GM19397 (cell line): ENCODE data around the gene METTL24.
"Not testable (repeated sequence)": the region's sequence is repeated elsewhere in the genome, so short reads cannot be mapped to it uniquely, and the experiment has no call there.

Experiments
- ATAC-seq: cut with Tn5 transposase; IDR thresholded peaks from one replicate; pipeline ENCODE4 v1.9.1; 2021; ENCODE audit warnings: mild to moderate bottlenecking, moderate library complexity; ENCODE audit not compliant: unreplicated experiment

Gene METTL24

DNA sequence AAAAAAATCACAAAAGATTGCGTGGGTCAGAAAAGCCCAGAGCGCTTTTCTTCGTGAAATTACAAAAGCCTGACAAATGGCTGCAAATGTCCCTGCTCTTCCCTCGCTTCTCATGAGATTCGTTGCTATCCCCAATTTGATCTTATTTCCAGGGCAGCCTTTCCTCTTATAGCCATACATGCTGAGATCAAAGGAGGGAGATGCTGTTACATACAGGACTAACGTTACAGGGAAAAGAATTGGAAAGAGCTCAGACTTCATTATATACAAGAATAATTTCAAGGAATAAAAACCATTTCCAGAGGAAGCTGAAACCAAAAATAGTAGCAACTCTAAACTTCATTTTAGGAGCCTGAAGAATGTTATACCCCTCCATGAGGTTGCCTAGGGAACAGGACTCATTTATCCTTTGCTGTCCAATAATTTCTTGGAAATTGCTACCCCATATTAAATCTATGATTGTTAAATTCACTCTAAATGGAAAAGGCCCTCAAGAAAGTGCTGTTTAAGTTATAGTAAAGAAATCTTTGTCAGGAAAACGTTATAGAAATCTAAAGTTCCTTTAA, 81.0 kb downstream of the METTL24 start:
- ATAC-seq: no peak

- not testable (repeated sequence) for ATAC-seq
Observed at GRCh38 chr6:110272781-110273180, 85.4 kb downstream of the METTL24 start.

- ATAC-seq: no peak
Observed at GRCh38 chr6:110271732-110272022, 86.5 kb downstream of the METTL24 start.

- no peak for ATAC-seq
Observed at GRCh38 chr6:110270165-110270564, 88.0 kb downstream of the METTL24 start.

DNA sequence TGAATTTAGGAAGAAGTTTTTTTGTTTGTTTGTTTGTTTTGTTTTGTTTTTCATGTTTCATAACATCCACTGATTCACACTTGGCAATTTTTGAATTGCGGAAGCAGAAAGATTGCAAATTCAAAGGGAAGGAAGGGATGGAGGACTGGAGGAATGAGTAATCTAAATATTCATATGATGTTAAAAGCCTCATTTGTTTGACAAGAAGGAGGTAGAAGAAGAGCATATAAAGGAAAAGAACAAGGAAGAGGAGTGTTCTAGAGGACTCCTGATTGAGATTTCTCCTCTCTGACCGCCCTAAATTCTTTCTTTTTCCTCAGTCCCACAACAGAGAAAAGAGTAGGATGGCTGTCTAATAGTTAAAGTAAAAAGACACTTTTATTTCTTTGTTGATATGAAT, 88.5 kb downstream of the METTL24 start:
- ATAC-seq: no peak

DNA sequence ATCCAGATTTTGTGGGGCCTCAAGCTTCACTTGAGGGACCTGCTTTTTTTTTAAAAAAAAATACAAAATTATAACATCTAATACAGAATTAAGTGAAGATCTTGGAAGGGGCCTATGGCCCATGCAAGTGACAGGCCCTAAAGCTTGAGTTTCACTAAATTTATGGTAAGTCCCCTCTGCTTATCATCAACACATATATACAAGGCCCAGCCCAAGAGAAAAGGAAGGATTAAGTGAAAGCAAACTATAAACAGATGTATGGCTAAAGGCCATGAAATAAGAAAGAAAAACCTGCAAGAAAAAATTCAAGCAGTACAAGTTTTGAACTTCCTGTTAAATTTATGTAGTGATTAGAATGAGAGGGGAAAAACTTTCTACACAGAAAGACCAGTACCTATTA, 91.2 kb downstream of the METTL24 start:
- no peak for ATAC-seq

DNA sequence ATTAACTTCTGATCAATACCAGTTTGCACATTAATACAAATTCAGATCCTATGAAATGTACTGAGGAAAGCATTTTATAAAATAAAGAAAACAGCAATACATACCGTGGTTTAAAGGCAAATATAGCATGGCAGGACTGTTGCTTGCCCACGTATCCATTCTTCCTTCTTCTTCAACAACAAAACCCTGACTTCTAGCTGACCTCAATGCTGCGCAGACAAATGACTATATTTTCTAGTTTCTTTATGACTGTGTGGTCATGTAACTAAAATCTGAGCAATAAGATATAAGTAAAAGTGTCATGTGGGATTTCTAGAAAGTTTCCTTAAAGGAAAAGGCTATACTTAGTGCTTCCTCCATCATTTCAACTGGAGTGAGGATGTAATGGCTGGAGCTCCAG, 92.9 kb downstream of the METTL24 start:
- ATAC-seq: no peak

DNA sequence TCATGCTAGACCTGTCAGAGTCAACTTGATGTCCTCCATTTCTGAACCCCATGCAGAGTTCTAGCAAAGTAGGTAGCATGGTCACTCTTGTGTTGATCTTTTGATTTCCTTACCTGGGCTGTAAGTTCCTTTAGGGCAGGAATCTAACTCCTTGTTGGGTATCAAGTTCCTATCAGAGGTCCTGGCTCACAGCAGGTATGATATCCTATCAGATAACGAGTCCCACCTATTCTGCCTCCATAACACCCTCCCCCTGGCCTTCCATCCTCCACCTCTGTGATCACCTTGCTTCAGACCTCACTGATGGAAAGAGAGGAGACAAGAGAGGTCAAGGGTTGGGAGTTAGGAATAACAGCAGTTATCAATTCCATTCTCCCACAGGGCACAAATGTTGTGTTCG, 101.8 kb downstream of the METTL24 start:
- ATAC-seq: no peak

DNA sequence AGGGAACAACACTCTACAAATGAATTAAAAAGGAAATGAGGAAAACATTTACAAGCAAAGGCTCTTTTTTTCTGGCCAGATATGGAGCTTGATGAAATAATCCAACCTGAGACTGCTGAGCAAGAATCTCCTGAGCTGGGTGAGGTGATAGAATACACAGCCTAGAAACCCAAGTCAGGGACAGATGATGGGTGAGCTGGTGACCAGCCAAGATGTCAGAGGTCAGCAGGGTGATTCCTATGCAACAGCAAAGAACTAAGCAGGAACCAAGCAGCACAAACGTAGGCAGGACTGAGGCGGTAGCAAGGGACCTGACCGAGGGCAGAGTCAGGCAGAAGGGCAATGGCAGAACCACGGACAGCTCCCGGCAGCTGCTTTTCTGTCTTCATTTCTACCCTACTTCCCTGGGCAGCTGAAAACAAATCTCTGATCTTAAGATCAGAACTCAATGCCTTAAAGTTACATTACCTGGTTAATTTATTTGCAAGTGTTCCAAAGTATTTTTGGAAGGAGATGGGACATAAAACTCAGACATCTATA, 102.9 kb downstream of the METTL24 start:
- ATAC-seq: no peak

DNA sequence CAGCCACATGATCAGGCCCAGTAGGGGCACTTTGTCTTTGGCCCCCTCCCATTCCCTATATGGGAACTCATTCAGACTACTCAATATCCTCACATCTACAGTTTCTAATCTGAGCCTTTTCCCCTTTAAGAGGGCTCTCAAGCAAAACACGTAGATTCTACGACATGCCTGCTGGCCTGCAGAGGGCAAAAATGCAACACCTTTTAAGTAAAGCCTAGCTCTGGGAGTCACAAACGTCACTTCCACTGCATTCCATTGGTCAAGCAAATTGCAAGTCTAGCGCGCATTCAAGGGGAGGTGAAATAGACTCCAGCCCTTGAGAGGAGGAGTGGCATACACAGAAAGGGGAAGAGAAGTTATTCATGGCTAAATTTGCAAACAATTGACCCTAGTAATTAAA, 107.3 kb downstream of the METTL24 start:
- ATAC-seq: no peak

GRCh38 chr6:110250058-110250457, 108.1 kb downstream of the METTL24 start:
- ATAC-seq: no peak

DNA sequence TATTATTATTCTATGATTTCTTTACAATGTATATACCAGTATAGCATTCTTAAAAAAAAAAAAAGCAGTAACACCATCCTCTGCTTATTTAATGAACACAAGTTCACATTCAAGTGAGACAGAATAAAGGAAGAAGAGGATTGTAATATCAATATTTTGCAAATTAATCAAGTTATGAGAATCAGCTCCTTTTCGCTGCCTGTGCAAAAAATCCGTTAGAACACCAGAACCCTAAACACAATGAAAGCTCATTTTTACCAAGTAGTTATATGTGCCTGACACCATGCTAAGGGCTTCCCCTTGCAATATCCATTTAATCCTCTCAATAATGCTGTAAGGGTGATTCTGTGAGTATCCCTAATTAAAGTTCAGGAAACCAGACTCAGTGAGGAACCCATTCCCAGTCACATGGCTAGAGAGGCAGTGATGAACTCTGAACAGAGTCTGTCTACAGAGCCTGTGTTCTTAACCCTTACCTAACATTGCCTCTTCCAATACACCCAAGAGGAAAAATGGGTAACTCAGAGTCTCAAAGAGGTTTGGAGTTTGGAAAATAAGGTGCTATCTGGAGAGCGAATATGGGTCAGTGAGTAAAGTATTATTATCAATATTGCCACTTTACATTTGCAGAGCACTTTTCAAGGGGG, 111.1 kb downstream of the METTL24 start:
- ATAC-seq: no peak

DNA sequence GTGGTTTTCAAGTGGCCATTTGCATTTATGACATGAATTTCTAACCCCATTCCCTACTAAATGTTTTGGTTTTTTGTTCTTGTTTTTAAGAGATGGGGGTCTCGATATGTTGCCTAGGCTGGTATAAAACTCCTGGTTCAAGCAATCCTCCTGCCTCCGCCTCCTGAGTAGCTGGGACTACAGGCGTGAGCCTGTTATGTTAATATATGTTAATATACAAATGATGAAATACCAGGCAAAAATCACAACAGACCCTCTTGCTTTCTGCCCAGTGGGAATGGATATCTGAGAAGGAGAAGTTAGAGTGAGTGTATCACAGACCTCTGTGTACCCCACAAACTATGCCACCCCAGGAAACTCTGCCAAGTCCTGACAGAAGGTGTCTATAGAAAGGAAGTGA, 111.8 kb downstream of the METTL24 start:
- ATAC-seq: no peak

DNA sequence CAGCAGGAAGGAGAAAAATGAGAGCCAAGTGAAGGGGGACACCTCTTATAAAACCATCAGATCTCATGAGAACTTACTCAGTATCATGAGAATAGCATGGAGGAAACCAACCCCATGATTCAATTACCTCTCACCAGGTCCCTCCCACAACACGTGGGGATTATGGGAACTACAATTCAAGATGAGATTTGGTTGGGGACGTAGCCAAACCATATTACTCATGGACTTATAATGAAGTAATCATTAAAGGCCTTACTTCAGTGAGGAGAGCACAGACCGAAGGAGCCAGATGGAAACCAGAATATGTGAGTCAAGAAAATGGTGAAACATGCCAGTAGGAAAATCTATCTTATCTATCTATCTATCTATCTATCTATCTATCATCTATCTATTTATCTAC, 113.5 kb downstream of the METTL24 start:
- not testable (repeated sequence) for ATAC-seq

DNA sequence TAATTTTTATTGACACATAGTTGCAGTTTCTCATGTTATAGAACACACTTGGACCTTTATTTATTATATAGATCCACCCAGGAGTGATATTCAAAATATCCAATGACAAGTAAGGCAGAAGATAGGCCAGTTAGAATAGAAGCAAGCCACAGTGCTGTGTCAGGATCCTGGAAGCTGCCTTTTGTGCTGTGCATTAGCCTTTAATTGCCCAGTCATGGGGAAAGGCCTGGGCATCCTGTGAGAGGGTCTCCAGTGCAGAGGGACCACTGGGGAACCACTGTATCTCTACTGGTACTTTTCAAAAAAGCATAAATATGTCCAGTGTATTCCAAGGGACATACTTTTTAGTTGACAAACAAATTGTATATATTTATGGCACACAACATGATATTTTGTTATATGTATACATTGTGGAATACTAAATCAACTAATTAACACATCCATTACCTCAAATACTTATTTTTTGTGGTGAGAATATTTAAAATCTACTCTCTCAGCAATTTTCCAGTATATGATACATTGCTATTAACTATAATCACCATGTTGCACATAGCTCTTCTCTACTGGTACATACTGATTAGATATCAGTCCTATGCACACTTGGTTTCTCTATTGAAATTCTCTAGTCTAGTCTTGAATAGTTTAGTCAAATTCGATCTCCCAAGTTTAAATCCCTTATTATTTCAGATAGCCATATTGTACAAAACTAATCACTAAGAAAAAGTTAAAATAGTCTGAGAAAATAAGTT, 118.4 kb downstream of the METTL24 start:
- no peak for ATAC-seq

- not testable (repeated sequence) for ATAC-seq
Observed at GRCh38 chr6:110236007-110236406, 122.1 kb downstream of the METTL24 start.

DNA sequence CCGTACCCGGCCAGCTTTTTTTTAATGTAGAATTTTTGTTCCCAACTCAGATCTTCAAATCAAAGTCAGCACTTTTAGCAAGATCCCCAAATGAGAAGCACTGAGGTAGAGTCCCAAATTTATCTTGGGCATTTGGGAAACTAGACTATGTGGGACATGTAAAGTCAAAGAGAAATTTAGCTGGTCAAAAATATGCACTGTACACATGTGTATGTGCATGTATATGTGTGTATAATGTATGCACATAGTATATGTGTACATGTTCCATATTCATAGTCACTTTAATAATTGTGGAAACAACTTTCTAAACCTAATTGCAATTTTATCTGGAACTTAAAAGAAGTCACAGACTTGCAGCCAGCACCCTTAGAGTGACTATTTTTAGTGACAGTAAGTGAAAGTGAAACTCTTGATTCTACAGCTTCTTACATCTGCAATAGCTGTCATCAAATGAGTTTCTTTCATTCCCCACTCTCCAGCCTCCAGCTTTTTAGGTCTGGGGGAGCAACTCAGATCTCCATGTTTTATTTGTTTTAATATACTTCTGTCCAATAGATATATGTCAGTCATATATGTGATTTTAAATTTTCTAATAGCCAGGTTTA, 124.3 kb downstream of the METTL24 start:
- peak; percentile 91 for ATAC-seq

DNA sequence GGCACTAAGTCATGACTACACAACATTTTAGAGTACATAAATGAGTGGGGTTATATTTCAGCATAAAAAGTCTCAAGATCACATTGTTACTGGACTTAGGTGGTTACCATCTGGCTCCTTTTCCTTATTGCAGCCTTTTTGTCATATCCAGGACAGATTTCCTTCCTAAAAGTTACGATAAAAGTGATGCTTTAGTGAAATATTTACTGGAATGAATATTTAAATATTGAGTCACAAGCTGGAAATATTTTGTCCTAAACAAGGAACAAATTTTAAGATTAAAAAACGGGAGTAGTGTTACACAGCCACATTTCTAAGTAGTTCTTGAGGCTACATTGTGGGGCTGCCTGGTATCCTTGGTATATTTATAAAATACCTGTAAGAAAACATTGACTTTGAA, 125.7 kb downstream of the METTL24 start:
- ATAC-seq: no peak

DNA sequence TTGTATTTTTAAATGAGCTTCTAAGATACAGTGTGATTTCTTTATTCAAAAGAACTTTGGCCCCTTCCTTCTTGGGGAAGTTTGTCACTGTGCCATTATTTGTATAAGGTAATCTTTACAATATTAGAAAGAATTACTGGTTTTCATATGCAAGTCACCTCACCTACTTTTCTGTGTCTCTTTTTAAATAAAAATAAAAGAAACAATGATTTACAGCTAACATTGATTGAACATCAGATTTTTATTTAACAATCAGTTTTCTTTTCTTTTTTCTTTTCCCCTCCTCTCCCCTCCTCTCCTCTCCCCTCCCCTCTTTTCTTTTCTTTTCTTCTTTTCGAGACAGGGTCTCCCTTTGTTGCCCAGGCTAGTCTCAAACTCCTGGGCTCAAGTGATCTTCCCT, 131.9 kb downstream of the METTL24 start:
- no peak for ATAC-seq

DNA sequence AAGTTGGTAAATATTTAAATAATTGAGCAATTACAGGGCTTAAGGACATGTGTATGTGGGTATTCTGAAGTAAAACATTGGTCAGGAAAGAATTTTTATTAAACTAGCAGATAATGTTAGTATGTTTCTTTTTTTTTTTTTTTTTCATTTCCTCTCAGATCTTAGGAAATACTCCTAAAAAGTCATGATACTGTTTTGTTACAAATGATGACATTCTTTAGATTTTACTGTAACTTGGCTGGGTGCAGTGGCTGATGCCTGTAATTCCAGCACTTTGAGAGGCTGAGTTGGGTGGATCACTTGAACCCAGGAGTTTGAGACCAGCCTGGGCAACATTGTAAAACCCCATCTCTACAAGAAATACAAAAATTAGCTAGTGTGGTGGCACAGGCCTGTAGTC, 136.4 kb downstream of the METTL24 start:
- ATAC-seq: no peak

- ATAC-seq: no peak
Observed at GRCh38 chr6:110217266-110217665, 140.9 kb downstream of the METTL24 start.

GRCh38 chr6:110216140-110216539, 142.0 kb downstream of the METTL24 start:
- ATAC-seq: no peak
